Upper lobe of left lung (tissue), 4 donors: Measurements from ENCODE around the gene FAM222A.

ENCODE experiments used
- CTCF ChIP-seq, 6 experiments: fragments of 450-650 bp in 4 of 6; fragments of 200-600 bp in 2 of 6; sonication (generic) in 2 of 6; IDR thresholded peaks; one replicate each; pipeline ENCODE4 v1.5.1; 2016 to 2019; ENCODE audit warnings: antibody characterized with exemption in 6 of 6
- EP300 ChIP-seq, 4 donors: sonication (generic); formaldehyde crosslinking; IDR thresholded peaks; one replicate each; pipeline ENCODE4 v1.5.1; 2017; ENCODE audit warnings: antibody characterized with exemption in 4 of 4, control low read depth in 2 of 4
- POLR2A ChIP-seq, 4 donors: fragments of 450-650 bp; IDR thresholded peaks; one replicate each; pipeline ENCODE4 v1.5.1; 2016 to 2017; ENCODE audit warnings: antibody characterized with exemption in 4 of 4, mild to moderate bottlenecking in 2 of 4

- TF ChIP-seq CTCF (IDR thresholded peaks at IDR 0.05) (no peak), EP300 (IDR thresholded peaks at IDR 0.05) (no peak), POLR2A (IDR thresholded peaks at IDR 0.05) (no peak)
Measured at GRCh38 chr12:109738209-109738608, 24.6 kb downstream of the FAM222A start.
